Loucy (cell line): ENCODE results near the gene GPC3.

Experiments
- H2AFZ ChIP-seq: fragments of 200-600 bp; sonication (generic); 2 replicates; pipeline ENCODE4 v1.6.0; 2016; ENCODE audit warnings: antibody characterized with exemption, mild to moderate bottlenecking, low read length, moderate library complexity
- H3F3A ChIP-seq: fragments of 200-600 bp; 2 replicates; pipeline ENCODE4 v1.6.0; 2016; ENCODE audit warnings: antibody characterized with exemption, low read depth, mild to moderate bottlenecking
- H3K27me3 ChIP-seq: fragments of 200-600 bp; sonication (generic); 2 replicates; pipeline ENCODE4 v1.6.1; 2014; ENCODE audit warnings: low read length, mild to moderate bottlenecking; ENCODE audit not compliant: insufficient read depth, poor library complexity, severe bottlenecking
- H3K36me3 ChIP-seq: fragments of 200-600 bp; sonication (generic); 2 replicates; pipeline ENCODE4 v1.6.1; 2016; ENCODE audit warnings: low read length; ENCODE audit not compliant: insufficient read depth
- H3K4me1 ChIP-seq: fragments of 200-600 bp; sonication (generic); 2 replicates; pipeline ENCODE4 v1.5.1; 2014; ENCODE audit warnings: low read length, mild to moderate bottlenecking; ENCODE audit not compliant: insufficient read depth, poor library complexity, severe bottlenecking
- H3K4me2 ChIP-seq: fragments of 200-600 bp; sonication (generic); 2 replicates; pipeline ENCODE4 v1.6.0; 2014; ENCODE audit warnings: antibody characterized with exemption, low read length, low read depth, mild to moderate bottlenecking; ENCODE audit not compliant: poor library complexity, severe bottlenecking
- H3K4me3 ChIP-seq: fragments of 200-600 bp; sonication (generic); 2 replicates; pipeline ENCODE4 v1.5.1; 2014; ENCODE audit warnings: low read length, mild to moderate bottlenecking, mixed read lengths; ENCODE audit not compliant: poor library complexity, severe bottlenecking
- H3K79me2 ChIP-seq: fragments of 200-600 bp; sonication (generic); 2 replicates; pipeline ENCODE4 v1.6.1; 2014; ENCODE audit warnings: low read length; ENCODE audit not compliant: insufficient read depth
- H3K9ac ChIP-seq: fragments of 200-600 bp; sonication (generic); 2 replicates; pipeline ENCODE4 v1.6.0; 2014; ENCODE audit warnings: mild to moderate bottlenecking, low read depth, low read length, moderate library complexity; ENCODE audit not compliant: poor library complexity, severe bottlenecking
- H3K9me2 ChIP-seq: fragments of 200-600 bp; sonication (generic); replicated peaks from 2 replicates; pipeline ENCODE4 v1.6.1; 2016; ENCODE audit warnings: low read depth, low read length, mixed read lengths
- H3K9me3 ChIP-seq: fragments of 200-600 bp; sonication (generic); 2 replicates; pipeline ENCODE4 v1.6.1; 2014; ENCODE audit warnings: mild to moderate bottlenecking, antibody characterized with exemption, low read length, low read depth; ENCODE audit not compliant: insufficient read depth
- H4K20me1 ChIP-seq: fragments of 200-600 bp; sonication (generic); 2 replicates; pipeline ENCODE4 v1.6.0; 2014; ENCODE audit warnings: antibody characterized with exemption, low read length, mild to moderate bottlenecking; ENCODE audit not compliant: insufficient read depth, poor library complexity, severe bottlenecking
- EZH2phosphoT487 ChIP-seq: fragments of 200-600 bp; IDR thresholded peaks from 2 replicates; pipeline ENCODE4 v1.6.1; 2018; ENCODE audit warnings: antibody characterized with exemption, mild to moderate bottlenecking, moderate library complexity, borderline replicate concordance
- TF ChIP-seq, protein P1 (sequence below): fragments of 200-600 bp; sonication (generic); conservative IDR thresholded peaks from 2 replicates; pipeline ENCODE4 v1.5.1; 2014; ENCODE audit warnings: mild to moderate bottlenecking, antibody characterized with exemption, low read length

The GPC3 gene

DNA sequence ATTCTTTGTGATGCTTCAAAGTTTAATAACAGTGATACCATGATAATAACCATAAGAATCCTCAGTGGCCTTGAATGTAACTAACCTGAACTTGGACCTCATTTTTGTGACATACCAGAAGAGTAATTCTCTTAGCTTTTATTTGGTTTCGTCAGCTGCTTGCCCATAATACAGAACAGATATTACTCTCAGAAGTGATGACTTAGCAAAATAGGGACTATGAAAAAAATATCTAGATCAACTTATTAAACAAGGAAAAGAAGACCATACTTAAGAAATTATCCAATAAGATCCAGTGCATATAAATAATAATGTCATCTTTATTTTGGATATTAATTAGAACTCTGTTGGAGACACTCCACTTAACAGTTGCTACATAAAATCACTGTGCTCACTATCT is 333.2 kb downstream of the GPC3 start:
- Histone ChIP-seq H3K4me1 (no peaks in the 10 kb centered on the region), H4K20me1 (no peaks in the 10 kb centered on the region), H3K4me2 (no peak overlapping the region), H3K79me2 (no peaks in the 10 kb centered on the region), H3K9me2 (no peaks in the 10 kb centered on the region), H3F3A (no peaks in the 10 kb centered on the region), H2AFZ (no peak overlapping the region), H3K9me3 (no peaks in the 10 kb centered on the region), H3K27me3 (no peaks in the 10 kb centered on the region), H3K9ac (no peak overlapping the region), H3K36me3 (no peaks in the 10 kb centered on the region), H3K4me3 (no peak overlapping the region)
- TF ChIP-seq, protein P1, sequence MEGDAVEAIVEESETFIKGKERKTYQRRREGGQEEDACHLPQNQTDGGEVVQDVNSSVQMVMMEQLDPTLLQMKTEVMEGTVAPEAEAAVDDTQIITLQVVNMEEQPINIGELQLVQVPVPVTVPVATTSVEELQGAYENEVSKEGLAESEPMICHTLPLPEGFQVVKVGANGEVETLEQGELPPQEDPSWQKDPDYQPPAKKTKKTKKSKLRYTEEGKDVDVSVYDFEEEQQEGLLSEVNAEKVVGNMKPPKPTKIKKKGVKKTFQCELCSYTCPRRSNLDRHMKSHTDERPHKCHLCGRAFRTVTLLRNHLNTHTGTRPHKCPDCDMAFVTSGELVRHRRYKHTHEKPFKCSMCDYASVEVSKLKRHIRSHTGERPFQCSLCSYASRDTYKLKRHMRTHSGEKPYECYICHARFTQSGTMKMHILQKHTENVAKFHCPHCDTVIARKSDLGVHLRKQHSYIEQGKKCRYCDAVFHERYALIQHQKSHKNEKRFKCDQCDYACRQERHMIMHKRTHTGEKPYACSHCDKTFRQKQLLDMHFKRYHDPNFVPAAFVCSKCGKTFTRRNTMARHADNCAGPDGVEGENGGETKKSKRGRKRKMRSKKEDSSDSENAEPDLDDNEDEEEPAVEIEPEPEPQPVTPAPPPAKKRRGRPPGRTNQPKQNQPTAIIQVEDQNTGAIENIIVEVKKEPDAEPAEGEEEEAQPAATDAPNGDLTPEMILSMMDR: no peak

DNA sequence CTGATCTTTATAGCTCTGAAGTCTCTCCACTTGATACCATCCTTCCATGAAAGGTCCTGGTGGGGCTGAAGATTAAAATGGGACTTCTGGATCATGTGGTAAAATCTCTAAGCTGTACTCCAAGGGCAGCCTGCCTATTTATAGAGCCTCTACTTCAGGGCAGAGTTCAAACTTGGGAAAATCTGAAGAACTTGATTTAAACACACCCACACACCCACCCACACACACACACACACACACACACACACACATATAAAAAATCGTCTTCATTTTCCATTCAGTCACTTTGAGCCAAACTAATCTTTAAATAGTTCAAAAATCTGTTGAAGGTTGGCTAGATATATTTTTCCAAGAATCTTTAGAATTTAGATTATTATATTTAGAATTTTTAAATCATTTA is 335.2 kb downstream of the GPC3 start:
- TF ChIP-seq, protein P1: no peak
- no peak for TF ChIP-seq EZH2phosphoT487
- H3K4me1 ChIP-seq: no peaks in the 10 kb centered on the region
- no peaks in the 10 kb centered on the region for H3F3A ChIP-seq
- no peak overlapping the region for H3K4me3 ChIP-seq
- H3K4me2 ChIP-seq: no peak overlapping the region
- no peaks in the 10 kb centered on the region for H3K27me3 ChIP-seq
- H3K9ac ChIP-seq: no peak overlapping the region
- H3K9me2 ChIP-seq: no peaks in the 10 kb centered on the region
- H3K79me2 ChIP-seq: no peaks in the 10 kb centered on the region
- no peaks in the 10 kb centered on the region for H3K36me3 ChIP-seq
- no peaks in the 10 kb centered on the region for H4K20me1 ChIP-seq
- H2AFZ ChIP-seq: no peak overlapping the region
- no peaks in the 10 kb centered on the region for H3K9me3 ChIP-seq

DNA sequence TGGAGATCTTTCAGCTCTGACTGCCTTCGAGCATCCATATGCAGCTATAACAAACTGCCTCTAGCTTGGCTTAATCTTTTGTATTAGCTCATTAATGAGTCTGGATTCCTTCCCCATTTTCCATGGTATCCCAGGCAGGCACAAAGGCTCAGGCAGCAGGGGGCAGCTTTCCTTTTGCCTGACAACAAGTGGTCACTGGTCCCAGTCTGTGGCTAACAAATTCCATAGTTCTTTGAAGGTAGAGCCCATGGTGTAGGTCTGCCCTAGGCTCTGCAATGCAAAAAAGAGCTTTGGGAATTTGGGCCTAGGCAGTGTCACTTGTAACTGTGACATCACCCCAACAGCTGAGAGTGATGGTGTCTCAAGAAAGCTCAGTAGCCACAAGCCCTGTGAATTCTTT is 335.7 kb downstream of the GPC3 start:
- H3K27me3 ChIP-seq: no peaks in the 10 kb centered on the region
- TF ChIP-seq, protein P1: no peak
- no peak for TF ChIP-seq EZH2phosphoT487
- H2AFZ ChIP-seq: no peak overlapping the region
- no peak overlapping the region for H3K4me2 ChIP-seq
- H3K9ac ChIP-seq: no peak overlapping the region
- H3K9me3 ChIP-seq: no peaks in the 10 kb centered on the region
- no peaks in the 10 kb centered on the region for H3K36me3 ChIP-seq
- H3K79me2 ChIP-seq: no peaks in the 10 kb centered on the region
- no peaks in the 10 kb centered on the region for H3K4me1 ChIP-seq
- H4K20me1 ChIP-seq: no peaks in the 10 kb centered on the region
- H3F3A ChIP-seq: no peaks in the 10 kb centered on the region
- no peaks in the 10 kb centered on the region for H3K9me2 ChIP-seq
- no peak overlapping the region for H3K4me3 ChIP-seq
